Hematopoietic multipotent progenitor cell treated with erythropoietin and hydrocortisone succinate and interleukin-3 and kit ligand, for 8 days (in vitro differentiated cells): ENCODE results near the gene SEC61G.

Experiments
- DNase-seq: peaks from one replicate; pipeline ENCODE4 v3.0.0-alpha.2; 2015

The SEC61G gene

GRCh38 chr7:54757711-54758110 is 1.3 kb downstream of the SEC61G start:
- DNase-seq, result no peak

- no peak for DNase-seq
Observed at GRCh38 chr7:54749200-54749599, 9.8 kb downstream of the SEC61G start.

- no peak for DNase-seq
Observed at GRCh38 chr7:54747234-54747633, 11.8 kb downstream of the SEC61G start.

- peak; percentile 65 for DNase-seq
Observed at GRCh38 chr7:54743580-54743979, 15.4 kb downstream of the SEC61G start.

- DNase-seq, result no peak
Observed at GRCh38 chr7:54738737-54739136, 20.3 kb downstream of the SEC61G start.

- no peak for DNase-seq
Observed at GRCh38 chr7:54729107-54729506, 29.9 kb downstream of the SEC61G start.

- no peak for DNase-seq
Observed at GRCh38 chr7:54728411-54728810, 30.6 kb downstream of the SEC61G start.

GRCh38 chr7:54725255-54725654 is 33.8 kb downstream of the SEC61G start:
- DNase-seq, result no peak

GRCh38 chr7:54722502-54722901 is 36.5 kb downstream of the SEC61G start:
- DNase-seq, result no peak

- no peak for DNase-seq
Observed at GRCh38 chr7:54722026-54722425, 37.0 kb downstream of the SEC61G start.

GRCh38 chr7:54719974-54720373 is 39.0 kb downstream of the SEC61G start:
- DNase-seq, result no peak

GRCh38 chr7:54719425-54719824 is 39.6 kb downstream of the SEC61G start:
- no peak for DNase-seq

- no peak for DNase-seq
Observed at GRCh38 chr7:54712820-54713219, 46.2 kb downstream of the SEC61G start.

GRCh38 chr7:54711900-54712595 is 47.0 kb downstream of the SEC61G start:
- DNase-seq, result no peak

- no peak for DNase-seq
Observed at GRCh38 chr7:54709283-54709682, 49.7 kb downstream of the SEC61G start.

GRCh38 chr7:54705436-54705835 is 53.6 kb downstream of the SEC61G start:
- DNase-seq, result peak; percentile 18

GRCh38 chr7:54704851-54705250 is 54.2 kb downstream of the SEC61G start:
- no peak for DNase-seq
